Gastrocnemius medialis (tissue), 4 donors: ENCODE results near the gene NBPF6.
"Not testable (repeated sequence)": the region's sequence is repeated elsewhere in the genome, so short reads cannot be mapped to it uniquely, and the experiment has no call there.

Experiments used
- CTCF ChIP-seq, 5 experiments: fragments of 450-650 bp in 3 of 5; fragments of 200-600 bp in 2 of 5; sonication (generic) in 2 of 5; IDR thresholded peaks in 4 of 5; conservative IDR thresholded peaks in 1 of 5; 1 replicate in 4 of 5; 2 replicates in 1 of 5; pipeline ENCODE4 v1.5.1; 2016 to 2019; ENCODE audit warnings: antibody characterized with exemption in 5 of 5, mild to moderate bottlenecking in 3 of 5, moderate library complexity in 3 of 5
- POLR2A ChIP-seq, 2 donors: fragments of 450-650 bp; IDR thresholded peaks; one replicate each; pipeline ENCODE4 v1.6.1; 2017; ENCODE audit warnings: antibody characterized with exemption in 2 of 2, mild to moderate bottlenecking in 2 of 2, moderate library complexity in 2 of 2

- TF ChIP-seq CTCF (IDR thresholded peaks at IDR 0.05 in 4 of 5, conservative IDR thresholded peaks at IDR 0.05 in 1 of 5); POLR2A (IDR thresholded peaks at IDR 0.05): not testable (repeated sequence)
These were observed 67.3 kb downstream of the NBPF6 start for GRCh38 chr1:108517301-108517897.
